ENCODE data around the gene NHLRC2. TPM values are rescaled to one million over a fixed set of nuclear protein-coding genes. Genes with fewer than 3 reads are reported as not detected.

NHLRC2 gene
- total and polyA plus RNA-seq, 2 donors from 2014 or later, result 4.5 to 40.8 TPM

GRCh38 chr10:113948048-113948447, 93.6 kb downstream of the NHLRC2 start:
- Histone ChIP-seq H3K4me1 (ENCODE audit: control insufficient read depth in 2 of 3, insufficient read depth in 2 of 3, low read depth in 1 of 3, low read length in 3 of 3) (peaks cover 0 to 11% (median 6%) of the 10 kb centered on the region in 3 donors), H3K36me3 (ENCODE audit: control insufficient read depth in 2 of 3, insufficient read depth in 3 of 3, low read length in 3 of 3) (no peaks in the 10 kb centered on the region), H3K9me3 (ENCODE audit: control insufficient read depth in 2 of 3, insufficient read depth in 1 of 3, low read length in 3 of 3) (no peaks in the 10 kb centered on the region), H3K4me3 (ENCODE audit: low read length in 3 of 3) (no peak overlapping the region), H3K27ac (ENCODE audit: low read depth in 2 of 2, low read length in 2 of 2) (peak overlapping the region in 1 of 2 donors; percentile 54), H3K9ac (ENCODE audit: low read length in 3 of 3) (no peak overlapping the region), H3K27me3 (ENCODE audit: control insufficient read depth, insufficient read depth, low read length) (no peaks in the 10 kb centered on the region)
- TF ChIP-seq CTCF (IDR thresholded peaks at IDR 0.05; ENCODE audit: borderline replicate concordance, extremely low read depth, insufficient read depth), result no peak
- FAIRE-seq (no peak), DNase-seq (no peak)
- intact Hi-C loops (cut with DNase I), result no loop called here

GRCh38 chr10:113950268-113950667, 95.8 kb downstream of the NHLRC2 start:
- no peak overlapping the region for H3K4me3 ChIP-seq (ENCODE audit: low read length in 3 of 3)
- no peaks in the 10 kb centered on the region for H3K36me3 ChIP-seq (ENCODE audit: control insufficient read depth in 2 of 3, insufficient read depth in 3 of 3, low read length in 3 of 3)
- intact Hi-C loops (cut with DNase I), result no loop called here
- H3K27me3 ChIP-seq (ENCODE audit: control insufficient read depth, insufficient read depth, low read length), result no peaks in the 10 kb centered on the region
- no peak overlapping the region for H3K9ac ChIP-seq (ENCODE audit: low read length in 3 of 3)
- no peak overlapping the region for H3K27ac ChIP-seq (ENCODE audit: low read depth in 2 of 2, low read length in 2 of 2)
- no peak for TF ChIP-seq CTCF (IDR thresholded peaks at IDR 0.05; ENCODE audit: borderline replicate concordance, extremely low read depth, insufficient read depth)
- no peaks in the 10 kb centered on the region for H3K9me3 ChIP-seq (ENCODE audit: control insufficient read depth in 2 of 3, insufficient read depth in 1 of 3, low read length in 3 of 3)
- DNase-seq (no peak), FAIRE-seq (no peak)
- H3K4me1 ChIP-seq (ENCODE audit: control insufficient read depth in 2 of 3, insufficient read depth in 2 of 3, low read depth in 1 of 3, low read length in 3 of 3), result peaks cover 0 to 11% (median 5%) of the 10 kb centered on the region in 3 donors

- Histone ChIP-seq H3K4me3 (ENCODE audit: low read length in 3 of 3) (no peak overlapping the region), H3K9ac (ENCODE audit: low read length in 3 of 3) (no peak overlapping the region), H3K9me3 (ENCODE audit: control insufficient read depth in 2 of 3, insufficient read depth in 1 of 3, low read length in 3 of 3) (no peaks in the 10 kb centered on the region), H3K36me3 (ENCODE audit: control insufficient read depth in 2 of 3, insufficient read depth in 3 of 3, low read length in 3 of 3) (no peaks in the 10 kb centered on the region), H3K27ac (ENCODE audit: low read depth in 2 of 2, low read length in 2 of 2) (no peak overlapping the region), H3K4me1 (ENCODE audit: control insufficient read depth in 2 of 3, insufficient read depth in 2 of 3, low read depth in 1 of 3, low read length in 3 of 3) (peaks cover 0 to 2% (median 0%) of the 10 kb centered on the region in 3 donors), H3K27me3 (ENCODE audit: control insufficient read depth, insufficient read depth, low read length) (no peaks in the 10 kb centered on the region)
- no peak for TF ChIP-seq CTCF (IDR thresholded peaks at IDR 0.05; ENCODE audit: borderline replicate concordance, extremely low read depth, insufficient read depth)
- no peak for DNase-seq
- FAIRE-seq, result no peak
- intact Hi-C loops (cut with DNase I), result no loop called here
Observed at GRCh38 chr10:113953505-113954272, 99.2 kb downstream of the NHLRC2 start.

Measured in kidney (tissue), 14 donors.